ENCODE data around the gene MTFR1L.

GRCh38 chr1:25871704-25872494, 52.1 kb downstream of the MTFR1L start:
- no peak for TF ChIP-seq CTCF (IDR thresholded peaks at IDR 0.05)
- TF ChIP-seq POLR2A (IDR thresholded peaks at IDR 0.05) = no peak

All from thyroid gland (tissue), 4 donors.